ENCODE results near the gene MAPK11.

Gene MAPK11

GRCh38 chr22:50219800-50220602, 50.2 kb downstream of the MAPK11 start:
- H3K9ac ChIP-seq (ENCODE audit: low read length): no peak overlapping the region
- H3K27ac ChIP-seq (ENCODE audit: low read length): no peak overlapping the region
- H3K36me3 ChIP-seq (replicated peaks; ENCODE audit: low read depth, low read length): peaks cover 2% of the 10 kb centered on the region

GRCh38 chr22:50218996-50219727, 51.0 kb downstream of the MAPK11 start:
- Histone ChIP-seq H3K9me3 (ENCODE audit: insufficient read depth, low read length) (no peaks in the 10 kb centered on the region), H3K4me3 (ENCODE audit: low read length) (no peak overlapping the region), H3K27me3 (ENCODE audit: low read depth, low read length) (no peaks in the 10 kb centered on the region), H3K79me2 (ENCODE audit: low read length) (peaks cover 5% of the 10 kb centered on the region; the same call in 1 of the 2 replicates), H4K20me1 (ENCODE audit: insufficient read depth, low read length) (no peaks in the 10 kb centered on the region), H3K4me2 (ENCODE audit: low read length) (no peak overlapping the region), H3K9ac (ENCODE audit: low read length) (no peak overlapping the region), H2AFZ (ENCODE audit: low read depth, low read length) (no peak overlapping the region), H3K4me1 (ENCODE audit: low read length) (no peaks in the 10 kb centered on the region), H3K36me3 (replicated peaks; ENCODE audit: low read depth, low read length) (peaks cover 2% of the 10 kb centered on the region), H3K27ac (ENCODE audit: low read length) (no peak overlapping the region)
- no peak for TF ChIP-seq EZH2phosphoT487 (IDR thresholded peaks at IDR 0.05; ENCODE audit: low read depth)

More at GRCh38 chr22:50219800-50220602, 50.2 kb downstream of the MAPK11 start:
- no peaks in the 10 kb centered on the region for H4K20me1 ChIP-seq (ENCODE audit: insufficient read depth, low read length)
- no peaks in the 10 kb centered on the region for H3K4me1 ChIP-seq (ENCODE audit: low read length)
- peaks cover 2% of the 10 kb centered on the region; the same call in 1 of the 2 replicates for H3K79me2 ChIP-seq (ENCODE audit: low read length)
- H3K9me3 ChIP-seq (ENCODE audit: insufficient read depth, low read length): no peaks in the 10 kb centered on the region
- no peaks in the 10 kb centered on the region for H3K27me3 ChIP-seq (ENCODE audit: low read depth, low read length)
- TF ChIP-seq EZH2phosphoT487 (IDR thresholded peaks at IDR 0.05; ENCODE audit: low read depth) (no peak), CTCF (IDR thresholded peaks at IDR 0.05; ENCODE audit: low read depth, low read length) (no peak)
- H3K4me3 ChIP-seq (ENCODE audit: low read length): no peak overlapping the region
- no peak overlapping the region for H2AFZ ChIP-seq (ENCODE audit: low read depth, low read length)
- no peak overlapping the region for H3K4me2 ChIP-seq (ENCODE audit: low read length)

- TF ChIP-seq EZH2phosphoT487 (IDR thresholded peaks at IDR 0.05; ENCODE audit: low read depth) (no peak), CTCF (IDR thresholded peaks at IDR 0.05; ENCODE audit: low read depth, low read length) (no peak)
- H3K27ac ChIP-seq (ENCODE audit: low read length): no peak overlapping the region
- H4K20me1 ChIP-seq (ENCODE audit: insufficient read depth, low read length): no peaks in the 10 kb centered on the region
Measured at GRCh38 chr22:50218153-50218995, 51.8 kb downstream of the MAPK11 start.

GRCh38 chr22:50217543-50218152, 52.5 kb downstream of the MAPK11 start:
- no peaks in the 10 kb centered on the region for H3K9me3 ChIP-seq (ENCODE audit: insufficient read depth, low read length)
- H3K79me2 ChIP-seq (ENCODE audit: low read length): peaks cover 5% of the 10 kb centered on the region; the same call in 1 of the 2 replicates
- TF ChIP-seq CTCF (IDR thresholded peaks at IDR 0.05; ENCODE audit: low read depth, low read length): no peak
- no peak for TF ChIP-seq EZH2phosphoT487 (IDR thresholded peaks at IDR 0.05; ENCODE audit: low read depth)
- no peak overlapping the region for H3K4me2 ChIP-seq (ENCODE audit: low read length)
- H3K27me3 ChIP-seq (ENCODE audit: low read depth, low read length): no peaks in the 10 kb centered on the region
- H3K4me1 ChIP-seq (ENCODE audit: low read length): no peaks in the 10 kb centered on the region
- H3K27ac ChIP-seq (ENCODE audit: low read length): no peak overlapping the region
- H2AFZ ChIP-seq (ENCODE audit: low read depth, low read length): no peak overlapping the region
- H3K36me3 ChIP-seq (replicated peaks; ENCODE audit: low read depth, low read length): peaks cover 2% of the 10 kb centered on the region
- no peak overlapping the region for H3K9ac ChIP-seq (ENCODE audit: low read length)
- H3K4me3 ChIP-seq (ENCODE audit: low read length): no peak overlapping the region
- no peaks in the 10 kb centered on the region for H4K20me1 ChIP-seq (ENCODE audit: insufficient read depth, low read length)

More at GRCh38 chr22:50218153-50218995, 51.8 kb downstream of the MAPK11 start:
- Histone ChIP-seq H3K27me3 (ENCODE audit: low read depth, low read length) (no peaks in the 10 kb centered on the region), H3K9me3 (ENCODE audit: insufficient read depth, low read length) (no peaks in the 10 kb centered on the region), H3K4me3 (ENCODE audit: low read length) (no peak overlapping the region), H3K79me2 (ENCODE audit: low read length) (peaks cover 5% of the 10 kb centered on the region; the same call in 1 of the 2 replicates), H3K4me1 (ENCODE audit: low read length) (no peaks in the 10 kb centered on the region), H3K36me3 (replicated peaks; ENCODE audit: low read depth, low read length) (peaks cover 2% of the 10 kb centered on the region), H3K4me2 (ENCODE audit: low read length) (no peak overlapping the region), H2AFZ (ENCODE audit: low read depth, low read length) (no peak overlapping the region), H3K9ac (ENCODE audit: low read length) (no peak overlapping the region)

Data from OCI-LY3 (cell line).